ENCODE results near the gene TBC1D1.

TBC1D1 gene

DNA sequence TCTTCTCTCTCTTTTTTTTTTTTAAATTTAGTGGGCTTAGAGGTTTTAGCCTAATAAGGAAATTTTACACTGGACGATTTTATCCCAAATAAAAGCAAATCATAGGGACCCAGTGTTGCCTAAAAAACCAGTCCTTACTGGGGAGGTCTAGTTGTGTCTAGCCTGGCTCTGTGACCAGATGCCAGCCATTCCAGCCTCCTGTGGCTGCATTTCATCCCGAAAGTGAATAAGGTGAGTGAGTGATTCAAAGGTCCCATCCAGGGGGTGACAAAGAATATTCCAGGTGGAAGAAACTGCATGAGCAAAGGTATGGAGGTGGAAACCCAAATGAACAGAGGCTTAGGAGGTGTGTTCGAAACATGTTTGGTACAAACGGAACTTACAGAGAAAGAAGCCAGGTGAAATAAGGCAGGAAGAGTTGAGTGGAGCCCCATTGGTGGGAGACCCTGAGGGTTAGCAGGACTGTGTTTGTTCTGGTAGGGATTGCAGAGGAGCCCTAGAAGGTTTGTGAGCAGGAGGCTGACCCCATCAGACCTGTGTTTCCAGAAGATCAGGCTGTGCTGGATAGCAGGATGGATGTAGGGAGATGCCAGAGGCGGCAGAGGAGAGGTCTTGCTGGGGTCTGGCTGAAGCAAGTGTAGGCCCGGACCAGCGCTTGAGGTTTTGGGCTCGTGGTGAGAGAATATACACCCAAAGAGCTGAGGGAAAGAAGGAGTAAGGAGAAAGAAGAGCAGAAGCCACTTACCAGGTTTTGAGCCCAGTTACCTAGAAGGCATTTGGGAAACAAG is 100.9 kb downstream of the TBC1D1 start:
- no peak for DNase-seq (ENCODE audit: low spot score)

DNA sequence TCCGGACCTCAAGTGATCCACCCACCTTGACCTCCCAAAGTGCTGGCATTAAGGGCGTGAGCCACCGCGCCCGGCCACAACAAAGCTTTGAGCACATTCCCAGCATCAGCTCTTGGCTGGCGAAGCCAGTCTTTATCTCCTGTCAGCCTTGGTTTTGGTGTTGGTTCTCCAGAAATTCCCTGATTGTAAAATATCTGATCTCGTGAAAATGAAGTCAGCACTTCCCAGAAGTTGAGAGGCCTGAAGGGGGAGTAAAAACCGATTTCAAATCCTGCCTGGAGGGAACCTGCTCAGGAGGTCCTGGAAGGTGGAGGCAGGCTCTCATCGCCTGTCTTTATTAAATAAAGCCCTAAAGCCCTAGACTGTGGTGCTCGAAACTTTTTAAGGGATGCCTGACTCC is 102.9 kb downstream of the TBC1D1 start:
- no peak for DNase-seq (ENCODE audit: low spot score)

DNA sequence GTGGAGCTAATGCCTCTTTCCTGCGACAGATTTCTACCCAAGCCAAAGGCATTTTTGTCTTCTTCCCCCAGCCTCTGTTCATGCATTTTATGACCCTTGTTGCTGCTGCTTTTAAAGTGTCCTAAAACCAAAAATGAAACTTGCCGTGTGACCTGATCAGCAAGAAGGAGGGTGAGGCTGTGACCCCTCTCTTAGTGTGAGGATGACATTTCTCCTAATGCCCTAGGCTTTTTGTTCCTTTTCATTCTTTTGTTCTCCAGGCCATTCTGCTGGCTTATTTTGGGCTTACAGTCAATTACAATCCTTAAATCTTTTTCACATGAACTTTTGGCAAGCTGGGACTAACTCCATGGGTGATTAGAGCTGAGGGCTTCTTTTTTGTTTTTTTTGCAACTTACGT is 103.7 kb downstream of the TBC1D1 start:
- DNase-seq (ENCODE audit: low spot score) = no peak

DNA sequence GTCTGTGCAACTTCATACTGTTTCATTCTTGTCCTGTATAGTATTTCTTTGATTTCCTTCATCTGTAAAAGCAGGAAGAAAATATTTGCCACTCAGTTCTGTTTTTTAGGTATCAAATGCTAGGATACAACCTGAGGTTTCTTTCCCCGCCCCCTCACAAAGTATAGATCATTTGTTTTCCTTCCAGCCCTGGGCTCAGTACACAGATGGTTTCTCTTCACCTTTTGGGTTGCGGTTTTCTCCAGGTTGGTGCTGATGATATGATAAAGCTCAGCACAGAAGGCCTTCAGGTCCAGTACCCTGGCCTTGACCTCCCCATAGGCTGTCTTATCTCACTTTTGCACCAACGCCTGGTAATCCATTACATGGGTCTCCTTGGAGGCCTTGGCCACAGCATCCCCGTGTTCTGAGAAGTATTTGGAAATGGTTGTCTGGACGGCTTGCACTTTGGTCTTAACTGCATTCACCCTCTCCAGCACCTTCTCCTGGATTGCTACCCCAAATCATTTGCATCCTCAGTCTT is 104.5 kb downstream of the TBC1D1 start:
- DNase-seq (ENCODE audit: low spot score) = no peak

DNA sequence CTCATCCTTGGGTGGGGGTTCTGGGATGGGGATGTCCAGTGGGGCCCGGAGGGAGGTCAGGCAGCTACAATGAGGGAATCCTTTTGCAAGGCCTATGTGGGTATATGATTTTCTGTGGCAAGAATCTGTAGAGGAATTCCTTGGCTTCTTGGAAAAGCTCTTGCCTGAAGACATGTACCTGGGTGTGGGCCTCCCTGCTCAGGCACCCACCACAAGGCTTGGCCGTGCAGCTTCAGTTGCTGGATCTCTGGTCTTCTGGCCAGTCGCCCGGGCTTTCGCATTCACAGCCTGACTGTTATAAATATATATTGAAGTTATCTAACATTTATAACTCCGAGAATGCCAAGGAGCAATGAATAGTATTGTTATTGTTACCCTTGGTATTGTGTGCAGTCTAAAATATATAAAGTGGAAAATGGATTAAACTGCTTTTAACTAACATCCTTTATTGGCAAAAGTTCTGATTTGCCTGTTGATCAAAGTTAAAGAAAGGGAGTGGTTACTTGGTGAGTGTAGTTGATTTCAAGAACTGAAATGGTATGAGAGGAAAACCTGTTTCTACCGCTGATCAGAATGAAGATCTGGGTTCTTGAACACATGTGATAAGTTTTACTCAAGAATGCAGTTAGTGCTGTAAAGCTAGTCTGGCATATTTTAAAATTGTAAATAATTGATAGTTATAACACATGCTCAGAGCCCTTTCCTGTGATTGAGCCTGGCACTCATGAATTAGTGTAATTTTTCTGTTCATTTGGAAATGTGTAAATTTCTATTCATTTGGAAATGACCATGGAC is 105.3 kb downstream of the TBC1D1 start:
- DNase-seq (ENCODE audit: low spot score) = no peak

DNA sequence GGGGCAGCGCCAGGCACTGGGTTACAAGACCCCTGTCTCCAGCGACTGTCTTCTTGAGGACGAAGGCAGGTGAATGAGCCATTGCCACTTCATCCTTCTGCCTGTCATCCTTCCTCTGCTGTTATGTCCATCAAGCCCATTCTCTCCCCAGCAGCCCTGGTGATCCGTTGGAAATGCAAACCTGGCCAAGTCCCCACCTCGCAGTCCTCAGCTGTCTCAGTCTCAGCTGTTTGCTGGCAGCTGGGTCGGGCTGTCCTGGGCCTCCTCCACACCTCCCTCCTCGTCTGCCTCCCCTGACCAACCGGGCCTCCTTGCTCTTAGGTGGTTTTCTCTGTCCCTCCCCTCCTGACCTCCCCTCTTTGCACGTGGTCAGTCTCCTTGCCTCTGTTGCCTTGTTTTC is 107.3 kb downstream of the TBC1D1 start:
- DNase-seq (ENCODE audit: low spot score) = no peak

DNA sequence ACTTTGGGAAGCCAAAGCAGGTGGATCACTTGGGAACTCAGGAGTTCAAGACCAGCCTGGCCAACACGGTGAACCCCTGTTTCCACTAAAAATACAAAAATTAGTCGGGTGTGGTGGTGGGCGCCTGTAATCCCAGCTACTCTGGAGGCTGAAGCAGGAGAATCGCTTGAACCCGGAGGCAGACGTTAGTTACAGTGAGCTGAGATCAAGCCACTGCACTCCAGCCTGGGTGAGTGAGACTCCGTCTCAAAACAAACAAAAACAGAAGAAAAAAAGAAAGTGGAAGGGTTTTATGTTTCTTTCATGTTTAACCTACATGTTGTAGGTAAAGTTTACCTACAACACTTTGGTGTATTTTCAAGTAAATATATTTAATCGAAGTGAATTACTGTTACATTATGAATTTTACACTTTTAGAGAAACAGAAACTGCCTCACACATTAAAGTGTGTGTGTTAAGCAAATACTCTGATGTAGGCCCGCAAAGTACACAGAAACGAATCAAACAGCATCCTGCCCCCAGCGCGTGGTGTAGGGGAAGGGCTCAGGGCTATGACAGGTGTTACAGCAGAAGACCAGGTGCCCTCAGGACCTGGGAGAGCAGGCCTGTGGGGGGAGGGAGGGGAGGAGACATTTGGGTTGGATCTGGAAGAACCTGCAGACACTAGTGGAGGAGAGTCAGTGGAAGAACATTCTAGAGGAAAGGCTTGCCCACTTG is 108.3 kb downstream of the TBC1D1 start:
- DNase-seq (ENCODE audit: low spot score) = no peak

DNA sequence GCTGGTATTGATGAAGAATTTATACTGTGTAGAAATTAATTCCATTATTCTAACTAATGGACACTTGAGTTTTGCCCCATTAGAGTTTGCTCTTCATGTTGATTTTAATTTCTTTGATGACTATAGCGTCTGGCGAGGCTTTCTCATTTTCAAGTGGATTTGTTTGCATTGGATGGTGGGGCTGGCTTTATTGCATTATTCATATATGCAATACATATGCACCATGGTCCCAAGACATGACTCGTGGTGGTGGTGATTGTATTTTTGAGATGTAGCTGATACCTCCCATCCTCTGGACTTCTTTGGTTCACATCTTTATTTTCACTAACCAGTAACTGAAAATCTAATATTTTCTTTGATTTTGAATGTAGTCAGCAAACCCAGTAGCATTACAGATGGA is 109.1 kb downstream of the TBC1D1 start:
- no peak for DNase-seq (ENCODE audit: low spot score)

DNA sequence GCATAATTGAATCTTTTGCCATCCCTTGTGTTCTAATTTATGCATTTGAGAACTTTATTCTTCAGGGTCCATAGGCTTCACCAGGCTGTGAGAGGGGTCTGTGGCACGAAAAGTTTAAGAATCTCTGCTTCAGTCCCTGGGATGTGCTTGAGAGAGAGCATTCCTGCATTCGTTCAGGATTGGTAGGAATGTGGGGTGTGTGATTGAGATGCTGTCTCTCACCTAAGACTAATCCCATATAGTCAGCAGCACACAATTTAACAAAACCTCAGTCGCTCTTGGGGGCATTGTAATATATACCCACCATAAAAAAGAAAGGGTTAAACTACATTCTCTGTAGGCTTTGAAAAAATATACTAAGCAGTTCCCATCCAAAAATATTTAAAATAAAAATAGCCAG is 111.0 kb downstream of the TBC1D1 start:
- no peak for DNase-seq (ENCODE audit: low spot score)

DNA sequence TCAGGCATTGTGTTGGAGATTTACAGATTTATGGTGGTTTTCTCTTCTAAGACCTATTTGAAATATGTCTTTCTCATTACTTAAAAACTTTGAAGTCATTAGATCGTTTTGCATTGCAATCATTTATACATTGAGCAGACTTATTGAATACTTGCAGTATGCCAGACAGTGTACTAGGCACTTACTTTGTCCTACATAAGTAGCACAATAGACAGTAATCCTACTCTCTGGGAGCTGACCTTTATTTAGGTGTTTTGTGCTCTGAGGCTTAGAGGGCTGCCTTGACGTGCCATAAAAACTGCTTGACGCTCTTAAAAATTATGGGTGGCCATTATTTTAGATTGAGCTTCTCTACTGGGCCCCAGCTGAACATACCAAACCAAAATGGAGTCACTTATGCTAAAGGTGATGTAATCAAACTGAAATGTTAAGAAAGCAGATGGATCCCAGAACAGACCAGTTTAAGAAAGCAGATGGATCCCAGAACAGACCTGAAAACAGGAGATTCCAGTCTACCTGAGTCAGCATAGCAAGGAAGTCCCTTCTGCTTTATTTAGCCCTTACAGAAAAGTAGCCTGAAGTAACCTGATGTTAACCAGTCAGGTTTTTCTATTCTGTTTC is 111.7 kb downstream of the TBC1D1 start:
- DNase-seq (ENCODE audit: low spot score) = no peak

DNA sequence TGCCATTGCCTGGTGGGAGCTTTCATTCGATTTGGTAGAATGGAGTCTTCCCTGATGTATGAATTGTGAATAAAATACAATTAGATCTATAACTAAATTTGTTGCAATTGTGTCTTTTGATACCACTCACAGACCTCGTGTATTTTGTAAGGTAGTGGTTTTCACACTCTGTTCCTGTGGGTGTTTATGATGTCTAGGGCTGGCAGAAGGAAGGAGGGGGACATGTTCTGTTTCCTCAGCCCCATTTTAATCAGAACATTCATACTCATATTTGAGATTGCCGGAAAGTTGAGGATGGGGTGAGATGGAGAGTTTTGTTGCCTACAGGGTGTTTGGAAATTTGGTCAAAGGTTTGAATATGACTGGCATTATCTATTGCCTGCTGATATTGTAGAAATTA is 112.2 kb downstream of the TBC1D1 start:
- DNase-seq (ENCODE audit: low spot score) = no peak

DNA sequence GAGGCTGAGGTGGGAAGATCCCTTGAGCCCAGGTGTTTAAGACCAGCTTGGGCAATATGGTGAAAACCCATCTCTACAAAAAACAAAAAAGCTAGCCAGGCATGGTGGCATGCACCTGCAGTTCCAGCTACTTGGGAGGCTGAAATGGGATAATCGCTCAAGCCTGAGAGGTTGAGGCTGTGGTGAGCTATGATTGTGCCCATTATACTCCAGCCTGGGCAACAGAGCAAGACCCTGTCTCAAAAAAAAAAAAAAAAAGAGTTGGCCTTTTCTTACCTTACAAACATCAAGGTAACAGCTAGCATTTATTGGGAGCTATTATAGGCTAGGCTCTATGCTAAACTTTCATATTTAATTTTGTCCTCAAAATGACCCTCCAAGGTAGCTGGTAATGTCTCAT is 112.7 kb downstream of the TBC1D1 start:
- DNase-seq (ENCODE audit: low spot score) = no peak

DNA sequence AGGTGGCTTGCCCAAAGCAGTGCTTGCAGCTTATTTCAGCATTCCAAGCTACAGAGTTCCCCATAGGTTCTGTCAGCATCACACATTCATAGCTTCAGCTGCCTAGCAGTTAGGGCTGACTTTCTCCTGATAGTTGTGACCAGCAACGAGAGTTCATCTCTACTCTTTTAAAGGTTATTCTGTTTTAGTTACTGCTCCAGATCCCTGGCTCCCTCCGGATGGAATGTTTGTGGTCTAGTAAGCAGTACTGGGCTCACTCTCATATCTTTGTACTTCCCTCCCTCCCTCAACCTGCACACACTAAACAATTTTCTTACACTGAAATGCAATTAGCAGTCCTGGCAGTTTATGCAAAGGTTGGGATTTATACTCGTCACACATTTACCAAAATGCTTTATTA is 113.2 kb downstream of the TBC1D1 start:
- DNase-seq (ENCODE audit: low spot score) = no peak

DNA sequence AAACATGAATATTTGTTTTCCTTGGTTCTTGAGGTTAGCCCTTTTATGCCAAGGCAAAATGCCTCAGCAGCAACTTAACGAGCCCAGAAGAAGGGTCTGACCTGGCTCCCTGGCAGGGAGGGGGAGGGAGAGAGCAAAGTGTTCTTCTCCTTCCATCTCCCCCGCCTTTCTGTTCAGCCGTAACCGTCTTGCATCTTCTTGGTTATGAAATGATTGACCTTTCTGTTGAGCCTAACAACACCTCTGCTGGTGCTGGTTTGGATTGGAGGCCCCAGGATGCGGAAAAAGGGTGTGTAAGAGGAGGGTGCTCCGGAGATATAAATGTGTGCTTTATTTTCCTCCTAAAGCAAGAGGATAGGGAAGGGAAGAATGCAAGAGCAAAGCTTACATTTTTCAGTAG is 114.0 kb downstream of the TBC1D1 start:
- DNase-seq (ENCODE audit: low spot score) = no peak

DNA sequence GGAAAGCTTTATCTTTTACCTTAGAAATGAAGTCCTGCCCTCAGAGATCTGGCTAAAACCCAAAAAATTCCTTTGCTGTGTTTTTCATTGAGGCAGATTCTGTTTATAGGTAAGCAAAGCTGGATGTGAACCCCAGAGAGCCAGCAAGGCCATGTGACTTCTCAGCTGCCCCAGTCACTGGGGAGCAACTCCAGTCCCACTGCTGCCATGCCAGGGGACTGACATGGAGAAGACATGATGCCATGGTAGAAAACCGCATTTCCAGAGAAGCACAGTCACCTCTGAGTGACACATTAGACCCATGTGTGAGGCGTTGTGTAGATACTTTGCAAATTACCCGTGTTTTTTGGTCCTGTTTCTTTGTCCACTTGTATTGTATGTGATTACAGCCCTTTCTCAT is 114.8 kb downstream of the TBC1D1 start:
- no peak for DNase-seq (ENCODE audit: low spot score)

DNA sequence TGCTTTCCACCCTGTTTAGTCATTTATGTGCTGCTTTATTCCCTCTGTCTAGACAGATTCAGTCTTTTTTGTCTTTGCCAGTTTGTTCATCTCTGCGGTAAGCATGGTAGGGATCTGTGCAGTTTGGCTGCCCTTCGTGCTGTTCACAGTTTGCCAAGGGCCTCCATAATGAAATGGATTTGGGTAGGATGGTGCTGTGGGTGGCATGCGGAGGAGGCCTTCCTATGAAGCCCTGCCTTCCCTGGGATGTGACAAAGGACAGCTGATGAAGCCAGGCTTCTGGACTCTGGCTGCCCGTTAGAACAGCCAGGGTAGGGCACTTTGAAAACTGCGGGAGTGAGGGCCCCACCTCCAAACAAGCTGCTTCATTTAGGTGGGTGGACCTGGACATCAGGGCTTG is 116.8 kb downstream of the TBC1D1 start:
- no peak for DNase-seq (ENCODE audit: low spot score)

DNA sequence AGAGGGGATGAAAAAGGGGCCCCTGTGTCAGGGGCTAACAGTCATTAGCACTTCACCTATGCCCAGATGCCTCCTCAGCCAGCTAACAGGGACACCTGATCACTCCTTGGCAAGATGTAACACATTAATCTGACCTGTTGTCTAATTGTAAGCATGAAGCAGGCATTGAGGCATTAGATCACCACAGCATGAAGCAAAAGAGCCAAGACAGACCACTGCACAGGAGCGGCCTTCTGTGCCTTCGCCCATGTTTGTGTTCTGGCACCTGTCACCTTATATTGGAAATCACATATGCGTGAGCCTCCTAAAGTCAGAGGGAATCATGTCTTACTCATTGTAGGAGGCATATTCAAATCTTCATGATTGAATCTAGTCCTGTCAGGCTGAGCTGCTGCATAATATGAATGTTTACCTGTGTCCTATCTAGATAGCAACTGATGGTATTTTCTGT is 117.7 kb downstream of the TBC1D1 start:
- no peak for DNase-seq (ENCODE audit: low spot score)

DNA sequence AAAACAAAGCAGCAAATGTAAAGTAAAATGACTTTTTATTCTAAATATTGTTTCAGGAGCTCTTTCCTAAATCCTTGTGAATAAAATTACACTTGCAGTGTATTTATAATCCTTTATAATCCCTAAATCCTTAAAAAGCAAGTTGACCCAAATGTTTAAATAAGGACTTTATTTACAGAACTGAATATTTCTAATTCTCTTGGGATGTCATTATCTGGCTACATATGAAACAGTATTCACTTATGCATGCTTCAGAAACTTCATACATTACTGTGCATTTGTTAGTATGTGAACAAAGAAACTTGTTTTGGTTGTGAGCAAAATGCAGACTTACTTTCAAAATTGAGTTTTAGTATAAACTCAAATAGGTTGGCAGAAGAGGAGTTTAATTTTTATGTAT is 118.5 kb downstream of the TBC1D1 start:
- no peak for DNase-seq (ENCODE audit: low spot score)

DNA sequence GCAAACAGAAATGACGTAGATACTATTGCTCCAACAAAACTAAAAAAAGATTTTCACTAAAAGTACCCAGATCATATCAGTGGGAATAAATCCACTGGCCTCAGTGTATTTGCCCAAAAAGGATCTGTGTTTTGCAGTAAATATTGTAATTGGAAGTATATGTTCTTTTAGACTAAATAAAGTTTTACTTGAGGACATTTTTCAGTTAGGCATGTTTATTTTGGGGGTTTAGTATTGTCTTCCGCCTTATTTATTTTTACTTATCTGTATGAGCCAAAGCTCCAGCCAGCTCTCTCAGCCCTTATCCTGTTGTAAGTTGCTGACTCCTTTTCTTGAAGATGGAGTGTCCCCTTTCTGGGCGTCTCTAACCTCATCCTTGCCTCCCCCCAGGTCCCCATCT is 119.1 kb downstream of the TBC1D1 start:
- no peak for DNase-seq (ENCODE audit: low spot score)

DNA sequence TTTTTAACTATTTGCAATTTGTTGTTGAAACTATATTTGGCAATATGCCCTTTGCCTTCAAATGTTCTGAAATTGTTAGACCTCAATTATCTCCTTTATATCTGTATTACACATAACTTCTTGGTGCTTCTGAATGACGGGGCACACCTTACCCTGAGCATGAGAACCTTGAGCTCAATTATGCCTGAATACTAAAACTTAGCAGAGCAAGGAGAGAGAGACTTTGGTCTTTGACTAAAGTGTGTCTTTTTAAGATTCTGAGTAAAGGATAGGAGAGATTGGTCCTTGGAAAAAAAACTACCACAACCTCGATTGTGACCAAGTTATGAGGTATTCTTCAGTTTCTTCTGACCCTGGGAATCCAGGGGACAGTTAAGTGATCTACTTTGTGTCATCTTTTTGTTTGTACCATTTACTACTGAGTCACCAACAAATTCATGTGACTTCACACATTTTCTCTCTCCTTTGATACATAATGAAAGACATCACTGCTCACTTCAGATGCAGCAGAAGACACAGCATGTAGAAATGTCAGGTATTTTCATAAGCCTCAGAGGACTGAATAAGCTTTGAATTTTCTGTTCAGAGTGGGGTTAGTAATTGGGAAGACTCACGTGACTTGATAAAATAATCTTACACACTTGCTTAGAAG is 120.8 kb downstream of the TBC1D1 start:
- no peak for DNase-seq (ENCODE audit: low spot score)

DNA sequence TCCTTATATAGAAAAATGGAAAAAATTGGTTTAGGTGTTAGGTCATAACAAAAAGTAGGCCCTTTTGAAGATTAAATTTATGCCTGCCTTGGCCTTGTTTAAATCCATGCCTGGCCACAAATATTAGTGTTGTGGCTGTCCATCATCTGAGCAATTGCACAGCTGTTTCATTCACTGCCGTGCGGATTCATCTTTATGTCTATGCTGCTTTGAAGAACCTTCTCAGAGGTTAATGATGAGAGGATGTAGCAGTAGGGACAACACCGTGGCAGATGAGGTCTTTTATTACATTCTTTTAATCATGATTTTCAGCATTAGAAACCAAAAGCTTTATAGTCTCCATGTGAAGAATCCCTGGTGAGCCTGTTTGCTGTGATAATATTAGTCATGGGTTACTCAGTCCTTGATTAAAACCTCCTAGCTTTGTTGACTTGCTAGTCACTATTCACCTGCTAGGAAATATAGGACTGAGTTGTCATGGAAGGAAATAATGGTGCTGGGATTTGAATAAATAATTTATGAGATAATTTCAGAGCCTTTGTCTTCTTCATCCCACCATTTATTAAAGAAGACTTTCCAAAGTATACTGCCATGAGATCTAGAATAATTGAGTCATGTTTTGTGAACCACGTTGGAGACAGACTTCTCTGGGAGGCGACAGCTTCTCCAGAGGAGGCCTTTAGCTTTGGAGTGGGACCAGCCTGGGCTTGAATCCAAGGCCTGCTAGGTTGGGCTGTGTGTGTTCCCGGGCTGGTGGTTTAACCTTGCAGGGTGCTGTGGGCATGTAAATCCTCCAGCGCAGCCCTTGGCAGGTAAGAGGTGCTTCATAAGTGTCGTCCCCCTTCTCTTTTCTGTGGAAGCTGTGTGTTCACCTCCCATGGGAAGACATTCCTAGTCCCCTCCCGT is 122.8 kb downstream of the TBC1D1 start:
- DNase-seq (ENCODE audit: low spot score) = no peak
